GM21447 (cell line): Measurements from ENCODE around the gene RASSF5.
"Not testable (repeated sequence)": the region's sequence is repeated elsewhere in the genome, so short reads cannot be mapped to it uniquely, and the experiment has no call there.

ENCODE experiments used
- ATAC-seq: cut with Tn5 transposase; IDR thresholded peaks from one replicate; pipeline ENCODE4 v1.9.1; 2021; ENCODE audit not compliant: unreplicated experiment

RASSF5 gene

DNA sequence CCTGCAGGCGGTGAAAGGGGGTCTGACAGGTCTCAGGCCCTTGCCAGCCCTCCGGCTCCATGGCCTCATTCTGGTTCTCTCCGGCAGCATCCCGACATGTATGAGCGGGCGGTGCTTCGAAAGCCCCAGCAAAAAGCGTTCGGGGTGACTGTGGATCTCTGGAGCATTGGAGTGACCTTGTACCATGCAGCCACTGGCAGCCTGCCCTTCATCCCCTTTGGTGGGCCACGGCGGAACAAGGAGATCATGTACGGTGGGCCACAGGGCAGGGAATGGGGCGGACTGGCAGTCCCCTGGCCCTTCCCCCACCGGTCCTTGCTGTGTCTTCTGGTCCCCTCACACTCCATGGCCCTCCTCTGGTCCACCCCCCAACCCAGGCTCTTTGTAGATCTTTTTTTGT, 30.7 kb upstream of the RASSF5 start:
- no peak for ATAC-seq

DNA sequence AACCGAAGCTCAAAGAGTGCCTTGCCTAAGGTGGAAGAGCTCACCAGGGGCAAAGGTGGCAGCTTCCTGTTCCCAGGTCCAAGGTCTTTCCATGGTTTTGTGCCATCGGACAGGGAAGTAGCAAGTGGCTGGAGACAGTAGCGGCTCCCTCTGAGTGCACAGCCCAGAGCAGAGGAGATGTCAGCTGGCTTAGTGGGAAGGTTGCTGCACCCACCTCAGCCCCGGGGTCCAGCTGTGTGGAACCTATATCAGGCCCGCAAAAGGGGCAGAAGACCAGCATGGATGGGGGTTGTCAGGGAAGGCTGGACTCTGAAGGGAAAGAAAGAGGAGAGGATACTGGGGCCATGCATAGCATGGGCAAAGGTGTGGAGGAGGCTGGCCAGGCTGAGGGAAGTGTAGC, 30.2 kb upstream of the RASSF5 start:
- no peak for ATAC-seq

DNA sequence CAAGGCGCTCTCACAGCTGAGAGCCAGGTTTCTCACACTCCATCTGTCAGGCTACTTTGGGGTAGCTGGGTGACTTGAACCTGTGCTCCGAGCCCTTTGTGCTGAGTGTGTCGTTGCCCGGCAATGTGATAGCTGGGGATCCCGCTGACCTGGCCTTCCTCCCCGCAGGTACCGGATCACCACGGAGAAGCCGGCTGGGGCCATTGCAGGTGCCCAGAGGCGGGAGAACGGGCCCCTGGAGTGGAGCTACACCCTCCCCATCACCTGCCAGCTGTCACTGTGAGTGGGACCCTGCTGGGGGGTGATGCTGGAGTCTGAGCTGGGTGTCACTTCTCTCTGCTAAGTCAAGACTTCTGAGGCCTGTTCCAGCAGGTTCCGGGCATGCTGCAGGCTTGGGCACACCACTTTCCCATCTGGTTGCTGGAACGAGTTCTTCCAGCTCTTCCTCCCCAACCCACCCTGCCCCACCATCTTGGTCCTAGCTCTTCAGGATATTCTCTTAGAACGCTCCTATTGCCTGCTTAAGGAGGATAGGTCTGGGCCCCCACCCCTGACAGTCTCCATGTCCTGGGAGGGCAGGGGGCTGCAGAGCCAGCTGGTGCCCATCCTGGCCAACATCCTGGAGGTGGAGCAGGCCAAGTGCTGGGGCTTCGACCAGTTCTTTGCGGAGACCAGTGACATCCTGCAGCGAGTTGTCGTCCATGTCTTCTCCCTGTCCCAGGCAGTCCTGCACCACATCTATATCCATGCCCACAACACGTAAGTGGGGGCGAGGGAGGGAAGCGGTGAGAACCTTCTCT, 29.6 kb upstream of the RASSF5 start:
- no peak for ATAC-seq

DNA sequence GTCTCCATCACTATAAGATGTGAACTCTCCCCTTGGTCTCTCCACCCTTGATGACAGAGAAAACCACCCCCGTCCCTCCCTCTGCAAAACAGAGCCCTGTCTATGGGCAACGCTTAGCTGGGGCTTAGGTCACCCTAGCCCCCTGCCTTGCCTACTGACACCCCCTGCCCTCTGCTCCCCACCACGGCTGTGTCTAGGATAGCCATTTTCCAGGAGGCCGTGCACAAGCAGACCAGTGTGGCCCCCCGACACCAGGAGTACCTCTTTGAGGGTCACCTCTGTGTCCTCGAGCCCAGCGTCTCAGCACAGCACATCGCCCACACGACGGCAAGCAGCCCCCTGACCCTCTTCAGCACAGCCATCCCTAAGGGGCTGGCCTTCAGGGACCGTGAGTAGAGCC, 28.6 kb upstream of the RASSF5 start:
- no peak for ATAC-seq

- ATAC-seq = no peak
Measured at GRCh38 chr1:206479183-206480125, 27.9 kb upstream of the RASSF5 start.

DNA sequence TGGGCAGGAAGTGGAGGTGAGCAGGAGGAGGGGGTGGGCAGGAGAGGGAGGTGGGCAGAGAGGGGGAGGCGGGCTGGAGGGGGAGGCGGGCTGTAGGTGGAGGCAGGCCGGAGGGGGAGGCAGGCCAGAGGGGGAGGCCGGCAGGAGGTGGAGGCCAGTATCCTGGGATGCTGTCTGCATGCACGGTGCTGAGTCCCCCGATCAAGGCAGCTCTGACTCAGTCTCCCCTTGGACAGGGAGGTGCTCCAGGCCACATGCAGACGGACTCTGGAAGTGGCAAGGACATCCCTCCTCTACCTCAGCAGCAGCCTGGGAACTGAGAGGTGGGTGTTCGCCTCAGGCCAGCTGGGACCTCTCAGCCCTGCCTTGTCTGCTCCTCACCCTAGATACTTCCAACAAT, 27.1 kb upstream of the RASSF5 start:
- no peak for ATAC-seq

DNA sequence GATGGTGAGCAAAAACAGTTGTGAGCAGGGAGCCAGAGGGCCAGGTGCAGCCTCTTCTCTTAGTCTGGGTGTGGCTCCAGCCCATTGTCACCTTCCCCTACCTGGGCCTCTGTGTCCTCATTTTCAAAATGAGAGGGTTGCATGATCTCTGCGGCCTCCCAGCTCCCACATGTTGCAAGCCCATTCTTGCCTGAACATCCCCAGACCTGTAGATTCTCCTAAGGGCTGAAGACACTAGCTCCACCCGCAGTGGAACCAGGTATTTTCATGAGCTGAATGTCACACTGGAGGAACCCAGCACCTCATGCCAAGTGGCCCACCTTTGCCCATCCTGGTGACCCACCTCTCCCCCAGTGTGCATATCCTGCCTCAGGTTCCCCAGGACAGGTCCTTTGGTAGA, 24.7 kb upstream of the RASSF5 start:
- no peak for ATAC-seq

DNA sequence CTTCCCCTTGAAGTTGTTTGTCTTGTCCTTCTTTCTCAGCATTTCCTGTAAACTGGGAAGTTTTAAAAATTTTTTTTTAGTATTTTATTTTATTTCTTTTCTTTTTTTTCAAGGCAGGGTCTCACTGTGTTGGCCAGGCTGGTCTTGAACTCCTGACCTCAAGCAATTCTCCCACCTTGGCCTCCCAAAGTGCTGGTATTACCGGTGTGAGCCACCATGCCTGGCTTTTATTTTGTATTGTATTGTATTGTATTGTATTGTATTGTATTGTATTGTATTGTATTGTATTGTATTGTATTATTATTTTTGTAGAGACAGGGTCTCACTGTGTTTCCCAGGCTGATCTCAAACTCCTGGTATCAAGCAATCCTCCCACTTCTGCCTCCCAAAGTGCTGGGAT, 23.5 kb upstream of the RASSF5 start:
- not testable (repeated sequence) for ATAC-seq

- ATAC-seq = no peak
Measured at GRCh38 chr1:206484901-206485300, 22.4 kb upstream of the RASSF5 start.

DNA sequence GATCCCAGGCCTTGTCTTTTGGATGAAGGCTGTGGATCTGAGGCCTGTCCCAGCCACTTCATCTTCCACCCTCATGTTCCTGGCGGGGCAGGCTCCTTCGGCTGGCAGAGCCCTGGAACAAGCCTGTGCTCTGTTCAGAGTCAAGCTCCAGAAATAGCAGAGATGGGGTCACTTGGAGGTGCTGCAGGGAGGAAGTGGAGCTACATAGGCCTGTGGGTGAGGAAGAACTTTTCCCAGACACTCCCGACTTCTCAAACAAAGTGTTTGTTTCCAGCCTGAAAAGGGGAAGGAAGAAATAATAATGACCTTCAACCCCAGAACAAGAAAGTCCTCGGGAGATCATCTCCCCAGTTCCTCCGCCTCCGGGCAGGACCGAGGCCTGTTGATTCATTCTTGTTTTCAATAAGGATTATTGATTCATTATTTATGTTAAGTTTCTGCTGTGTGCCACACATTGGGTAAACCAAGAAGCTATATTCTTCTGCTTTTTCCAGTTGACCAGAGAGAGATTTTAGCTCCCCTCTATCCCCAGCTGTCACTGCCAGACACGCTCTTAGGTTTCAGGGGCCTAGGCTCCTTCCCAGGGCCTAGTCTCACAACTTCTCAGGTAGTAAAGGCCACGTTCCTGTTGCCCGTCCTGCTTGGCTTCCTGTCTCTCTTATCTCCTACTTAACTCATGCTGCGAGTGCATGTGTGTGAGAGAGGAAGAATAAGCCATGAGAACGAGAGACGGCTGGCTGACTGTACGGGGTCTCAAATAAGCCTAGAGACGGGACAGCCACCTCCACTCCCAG, 20.1 kb upstream of the RASSF5 start:
- ATAC-seq = no peak

DNA sequence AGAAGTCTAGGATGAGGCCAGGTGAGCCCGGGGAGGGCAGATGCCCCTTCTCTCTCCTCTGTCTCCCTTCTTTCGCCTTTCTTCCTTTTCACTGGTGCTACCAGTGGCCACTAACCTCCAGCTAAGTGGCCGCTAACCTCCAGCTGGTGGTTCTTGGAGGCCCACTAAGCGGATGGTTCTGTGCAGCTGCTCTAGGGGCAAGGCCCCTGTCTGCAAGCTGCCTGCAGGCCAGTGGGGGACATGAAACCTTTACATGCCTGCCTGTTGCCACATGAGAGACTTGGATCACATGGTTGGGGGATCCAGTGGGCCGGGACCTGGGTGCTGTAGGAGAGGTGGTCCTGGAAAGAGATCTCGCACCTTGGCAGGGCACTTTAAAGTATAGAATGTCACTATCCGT, 19.4 kb upstream of the RASSF5 start:
- ATAC-seq = no peak

- ATAC-seq = no peak
Measured at GRCh38 chr1:206488466-206488865, 18.9 kb upstream of the RASSF5 start.

DNA sequence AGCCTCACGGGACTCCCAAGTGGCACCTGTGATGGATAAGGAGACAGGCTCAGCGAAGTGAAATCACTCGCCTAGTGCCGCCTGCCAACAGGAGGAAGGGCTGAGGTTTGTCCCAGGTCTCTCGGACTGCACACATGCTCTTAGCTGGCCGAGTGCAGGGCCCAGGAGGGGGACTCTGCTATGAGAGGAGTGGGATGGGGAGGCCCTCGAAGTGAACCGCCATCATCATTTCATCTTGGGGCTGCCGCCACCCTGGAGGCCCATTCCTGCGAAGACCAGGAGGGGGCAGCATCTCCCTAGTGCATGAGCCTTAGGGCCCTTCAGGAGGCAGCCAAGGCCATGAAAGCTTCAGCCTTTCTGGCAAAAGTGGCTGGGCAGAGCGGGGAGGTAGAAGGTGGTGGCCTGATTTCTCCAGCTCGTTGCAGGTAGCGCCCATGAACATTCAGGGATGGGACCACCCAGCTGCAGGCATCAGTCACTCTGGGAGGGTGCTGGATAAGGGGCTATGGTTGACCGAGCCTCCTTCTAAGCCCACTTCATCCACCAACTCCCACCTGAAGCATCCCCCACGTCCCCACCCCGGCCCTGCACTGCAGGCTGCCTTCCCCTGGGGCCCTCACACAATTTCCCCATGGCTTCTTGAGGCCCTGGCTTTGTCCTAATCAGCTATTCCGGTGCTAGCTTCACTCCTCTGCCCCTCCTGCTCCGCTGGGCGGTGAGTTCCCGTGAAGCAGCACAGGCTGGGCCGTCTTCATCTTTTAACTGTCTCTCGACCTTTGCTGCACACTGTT, 17.2 kb upstream of the RASSF5 start:
- no peak for ATAC-seq

- no peak for ATAC-seq
Measured at GRCh38 chr1:206490771-206491405, 16.4 kb upstream of the RASSF5 start.

- ATAC-seq = no peak
Measured at GRCh38 chr1:206491616-206492015, 15.7 kb upstream of the RASSF5 start.

DNA sequence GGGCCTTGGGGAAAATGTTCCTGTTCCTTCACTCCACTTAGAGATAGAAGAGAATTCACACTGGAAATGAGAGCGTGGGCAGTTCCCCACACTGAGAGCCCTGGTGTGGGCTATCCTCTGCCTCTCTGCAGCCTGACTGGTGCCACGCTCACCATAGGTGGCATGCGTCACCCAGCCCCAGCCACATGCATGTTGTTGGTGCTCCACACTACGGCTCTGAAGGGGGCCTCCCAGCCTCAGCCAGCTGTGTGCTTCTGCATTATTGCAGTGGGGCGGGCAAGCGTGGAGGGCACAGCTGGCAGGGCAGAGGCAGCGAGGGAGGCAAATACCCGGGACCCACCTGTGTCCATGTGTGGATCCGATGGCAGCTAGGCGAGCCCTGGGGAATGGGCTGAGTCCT, 14.7 kb upstream of the RASSF5 start:
- no peak for ATAC-seq

GRCh38 chr1:206493279-206493678, 14.1 kb upstream of the RASSF5 start:
- ATAC-seq = no peak

DNA sequence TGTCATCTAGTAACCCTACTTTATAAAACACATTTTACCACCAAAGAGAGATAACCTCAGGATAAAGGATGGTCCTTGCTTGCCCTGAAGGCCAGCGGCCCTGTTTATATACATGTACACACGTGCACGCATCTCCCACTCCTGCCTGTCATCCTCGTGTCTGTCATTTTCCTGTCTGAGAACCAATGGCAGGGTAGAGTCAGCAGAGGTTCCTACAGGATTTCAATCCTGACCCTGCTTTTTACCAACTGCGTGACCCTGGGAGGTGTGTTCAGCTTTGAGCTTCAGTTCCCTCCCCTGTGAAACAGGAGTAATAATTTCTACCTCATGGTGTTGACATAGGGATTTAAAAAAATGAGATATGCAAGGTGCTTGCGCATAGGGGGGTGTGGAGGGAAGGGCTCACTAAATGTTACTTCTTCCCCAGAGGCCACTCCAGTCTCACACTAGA, 12.3 kb upstream of the RASSF5 start:
- ATAC-seq = no peak

GRCh38 chr1:206495493-206496046, 11.8 kb upstream of the RASSF5 start:
- ATAC-seq = peak; percentile 30
